ENCODE data around the gene REST.
A peak's percentile ranks its signal among the peaks of the same experiment; 100 is the strongest.
"Not testable (repeated sequence)": the region's sequence is repeated elsewhere in the genome, so short reads cannot be mapped to it uniquely, and the experiment has no call there.

The REST gene

DNA sequence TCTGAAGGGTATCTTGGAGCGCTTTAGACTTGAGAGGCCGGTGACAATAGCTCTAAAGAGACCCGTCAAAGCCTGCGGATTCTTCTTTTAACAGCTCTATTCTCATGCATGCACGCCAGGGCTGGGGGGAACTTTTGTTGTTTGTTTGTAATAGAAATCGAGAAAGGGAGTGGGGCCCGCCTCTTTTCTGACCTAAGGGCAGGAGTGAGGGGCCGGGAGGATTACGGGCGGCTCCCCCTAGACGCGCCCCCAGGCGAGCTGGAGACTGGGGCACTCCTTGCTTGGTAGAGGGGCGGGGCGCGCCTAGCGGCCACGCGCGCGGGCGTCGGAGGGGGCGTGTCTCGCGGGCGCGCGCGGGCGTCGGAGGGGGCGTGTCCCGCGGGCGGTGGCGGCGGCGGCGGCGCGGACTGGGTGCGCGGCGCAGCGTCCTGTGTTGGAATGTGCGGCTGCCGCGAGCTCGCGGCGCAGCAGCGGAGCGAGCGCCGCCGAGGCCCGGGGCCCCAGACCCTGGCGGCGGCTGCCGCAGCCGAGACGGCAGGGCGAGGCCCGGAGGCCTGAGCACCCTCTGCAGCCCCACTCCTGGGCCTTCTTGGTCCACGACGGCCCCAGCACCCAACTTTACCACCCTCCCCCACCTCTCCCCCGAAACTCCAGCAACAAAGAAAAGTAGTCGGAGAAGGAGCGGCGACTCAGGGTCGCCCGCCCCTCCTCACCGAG lies at the start of gene REST:
TSS of gene REST (plus strand) at position 412 of the 717 bp plus-strand sequence. CDS start 2,739 bp downstream, outside the sequence.
- DNase-seq: peak; percentile 82

DNA sequence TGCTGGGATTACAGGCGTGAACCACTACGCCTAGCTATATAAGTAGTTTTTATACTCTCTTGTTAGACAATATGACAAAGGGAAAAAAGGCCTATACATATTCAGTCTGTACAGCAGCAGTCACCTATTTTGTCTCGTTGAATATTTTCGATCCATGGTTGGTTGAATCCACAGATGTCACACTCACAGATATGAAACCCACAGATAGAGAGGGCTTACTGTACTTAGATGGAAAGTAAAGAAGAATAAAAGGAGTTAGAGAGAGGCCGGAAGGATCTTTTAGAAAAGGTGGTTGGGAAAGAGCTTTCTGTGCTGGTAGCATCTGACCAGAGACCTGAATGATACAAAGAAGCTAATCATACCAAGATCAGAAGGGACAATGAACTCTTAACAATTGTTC lies 47.9 kb upstream of the REST start:
- DNase-seq: no peak

DNA sequence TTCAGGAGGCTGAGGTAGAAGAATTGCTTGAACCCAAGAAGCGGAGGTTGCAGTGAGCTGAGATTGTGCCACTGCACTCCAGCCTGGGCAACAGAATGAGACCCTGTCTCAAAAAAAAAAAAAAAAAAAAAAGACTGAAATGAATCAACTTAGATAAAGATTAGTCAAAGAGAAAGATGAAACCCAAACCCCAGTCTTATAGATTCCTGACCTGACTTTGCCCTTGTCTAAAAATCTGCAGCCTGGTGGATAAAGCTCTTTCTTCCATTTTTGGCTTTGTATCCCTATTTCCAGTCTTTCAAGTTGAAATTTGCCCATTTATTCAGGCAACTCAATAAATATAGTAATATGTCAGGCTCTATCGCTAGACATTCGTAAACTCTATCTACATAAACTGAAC lies 46.9 kb upstream of the REST start:
- DNase-seq: no peak

DNA sequence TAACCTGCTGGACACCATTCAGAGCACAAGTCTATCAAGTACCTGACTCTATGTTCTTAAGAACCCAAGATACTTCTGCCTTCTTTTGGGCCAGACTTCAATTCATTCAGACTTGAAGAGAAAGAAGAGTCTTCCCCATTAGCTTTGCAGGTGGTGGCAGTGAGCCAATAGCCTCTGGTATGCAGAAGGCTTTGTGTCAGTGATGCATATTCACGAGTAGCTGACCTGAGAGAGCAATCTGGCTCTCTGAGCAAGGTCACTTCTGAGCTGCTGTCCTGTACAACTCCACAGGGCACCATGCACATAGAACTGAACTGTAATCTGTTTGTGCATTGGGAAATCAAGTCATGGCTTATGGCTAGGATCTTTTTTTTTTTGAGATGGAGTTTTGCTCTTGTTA lies 46.3 kb upstream of the REST start:
- DNase-seq: peak; percentile 21

DNA sequence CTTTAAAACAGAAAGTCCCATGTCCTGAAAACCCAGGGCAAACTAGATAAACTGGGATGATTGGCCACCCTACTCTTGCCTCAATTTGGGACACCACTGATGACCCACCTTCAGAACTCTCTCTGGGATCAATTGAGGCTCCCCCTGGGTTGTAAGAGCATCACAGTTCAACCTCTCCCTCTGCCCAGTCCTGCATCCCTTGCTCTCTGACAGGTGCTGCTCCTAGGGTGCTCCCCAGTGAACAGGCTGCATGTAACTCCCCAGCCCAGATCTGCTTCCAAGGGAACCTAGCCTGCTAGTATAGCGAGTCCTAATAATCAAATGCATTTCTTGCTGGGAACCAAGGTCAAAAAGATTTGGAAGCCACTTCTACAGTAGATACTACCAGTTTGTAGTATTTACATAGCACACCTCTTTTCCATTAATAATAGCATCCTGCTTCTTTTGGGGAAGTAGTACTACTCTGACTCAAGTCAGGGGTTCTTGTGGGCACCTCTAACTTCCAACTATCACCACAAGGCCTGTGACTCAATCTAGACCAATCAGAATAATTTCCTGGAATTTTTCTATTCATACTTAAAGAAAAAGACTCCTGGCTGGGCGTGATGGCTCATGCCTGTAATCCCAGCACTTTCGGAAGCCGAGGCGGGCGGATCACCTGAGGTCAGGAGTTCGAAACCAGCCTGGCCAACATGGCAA lies 44.1 kb upstream of the REST start:
- DNase-seq: peak; percentile 42

DNA sequence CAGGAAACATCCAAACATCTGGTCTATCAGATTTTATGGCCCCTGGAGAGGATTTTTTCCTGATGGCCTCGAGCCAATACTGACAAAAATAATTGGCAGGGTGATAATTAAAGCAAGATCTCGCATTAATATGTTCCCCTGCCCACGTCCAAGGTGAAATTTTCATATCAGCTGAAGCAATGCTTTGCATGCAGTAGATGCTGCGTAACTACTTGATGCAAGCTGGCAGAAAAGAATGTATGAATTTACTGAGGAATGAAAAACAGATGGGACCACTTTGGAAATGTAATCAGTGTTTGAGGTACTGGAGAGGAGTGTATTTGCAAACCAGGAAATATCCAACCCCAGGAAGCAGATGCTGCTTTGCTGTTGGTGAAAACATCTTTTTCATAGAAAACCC lies 36.8 kb upstream of the REST start:
- DNase-seq: no peak

GRCh38 chr4:56871371-56871866 lies 36.3 kb upstream of the REST start:
- DNase-seq: peak; percentile 27

DNA sequence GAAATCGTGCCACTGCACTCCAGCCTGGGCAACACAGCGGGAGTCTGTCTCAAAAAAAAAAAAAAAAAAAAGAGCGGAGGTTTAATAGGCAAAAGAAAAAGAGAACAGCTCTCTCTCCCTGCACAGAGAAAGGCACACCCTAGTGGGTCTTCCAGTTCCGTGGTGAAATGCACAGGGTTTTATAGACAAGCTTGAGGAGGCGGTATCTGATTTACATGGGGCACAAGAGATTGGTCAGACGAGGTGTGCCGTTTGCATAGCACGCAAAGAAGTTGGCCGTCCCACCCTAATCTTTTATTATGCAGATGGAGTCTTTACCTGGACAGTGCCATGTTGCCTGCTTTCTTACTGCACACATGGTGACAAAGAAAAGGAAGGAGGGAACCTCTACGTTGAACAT lies 33.5 kb upstream of the REST start:
- no peak for DNase-seq

GRCh38 chr4:56874923-56875322 lies 32.8 kb upstream of the REST start:
- DNase-seq: no peak

- no peak for DNase-seq
Observed at GRCh38 chr4:56876264-56876663, 31.4 kb upstream of the REST start.

DNA sequence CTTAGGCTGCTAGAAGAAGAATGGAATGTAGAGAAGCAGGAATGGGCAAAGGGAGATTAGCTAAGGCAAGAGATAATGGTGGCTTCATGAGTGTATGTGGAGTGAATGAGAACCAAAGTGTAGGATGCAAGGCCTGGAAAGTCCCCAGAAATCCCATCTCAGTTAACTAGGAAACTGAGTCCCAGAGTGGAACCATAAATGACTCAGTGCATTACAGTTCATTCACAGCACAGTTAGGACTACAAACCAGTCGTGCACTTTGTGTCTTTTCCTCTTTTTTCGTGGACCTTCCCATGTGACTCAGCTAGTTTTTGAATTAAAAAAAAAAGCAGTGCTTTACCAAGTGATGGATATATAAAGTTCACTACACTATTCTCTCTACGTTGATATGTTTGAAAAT lies 27.7 kb upstream of the REST start:
- DNase-seq: no peak

GRCh38 chr4:56880572-56880971 lies 27.1 kb upstream of the REST start:
- DNase-seq: peak; percentile 27

DNA sequence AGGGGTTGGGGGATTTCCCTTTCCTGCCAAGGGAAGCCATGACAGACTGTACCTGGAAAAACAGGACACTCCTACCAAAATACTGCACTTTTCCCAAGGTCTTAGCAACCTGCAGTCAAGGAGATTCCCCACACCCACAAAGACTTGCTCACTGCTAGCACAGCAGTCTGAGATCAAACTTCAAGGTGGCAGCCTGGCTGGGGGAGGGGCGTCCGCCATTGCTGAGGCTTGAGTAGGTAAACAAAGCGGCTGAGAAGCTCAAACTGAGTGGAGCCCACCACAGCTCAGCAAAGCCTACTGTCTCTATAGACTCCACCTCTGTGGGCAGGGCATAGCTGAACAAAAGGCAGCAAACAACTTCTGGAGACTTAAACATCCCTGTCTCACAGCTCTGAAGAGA lies 23.2 kb upstream of the REST start:
- not testable (repeated sequence) for DNase-seq

DNA sequence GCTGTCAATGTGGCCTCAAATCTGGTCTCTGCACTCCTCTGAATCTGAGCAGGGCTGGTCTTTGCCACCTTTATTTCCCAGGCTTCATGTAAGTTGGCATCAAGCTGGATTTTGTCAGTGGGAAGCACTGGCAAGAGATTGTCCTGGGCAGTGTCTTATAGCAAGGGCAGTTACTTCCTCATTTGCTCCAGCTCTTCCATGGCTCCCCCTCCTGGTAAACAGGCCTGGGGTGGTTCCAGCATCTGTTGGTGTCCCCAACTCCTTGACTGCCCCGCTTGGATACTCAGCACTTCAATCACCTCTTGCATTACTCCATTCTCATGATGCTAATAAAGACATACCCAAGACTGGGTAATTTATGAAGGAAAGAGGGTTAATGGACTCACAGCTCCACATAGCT lies 15.0 kb upstream of the REST start:
- no peak for DNase-seq

GRCh38 chr4:56897842-56898241 lies 9.9 kb upstream of the REST start:
- not testable (repeated sequence) for DNase-seq

DNA sequence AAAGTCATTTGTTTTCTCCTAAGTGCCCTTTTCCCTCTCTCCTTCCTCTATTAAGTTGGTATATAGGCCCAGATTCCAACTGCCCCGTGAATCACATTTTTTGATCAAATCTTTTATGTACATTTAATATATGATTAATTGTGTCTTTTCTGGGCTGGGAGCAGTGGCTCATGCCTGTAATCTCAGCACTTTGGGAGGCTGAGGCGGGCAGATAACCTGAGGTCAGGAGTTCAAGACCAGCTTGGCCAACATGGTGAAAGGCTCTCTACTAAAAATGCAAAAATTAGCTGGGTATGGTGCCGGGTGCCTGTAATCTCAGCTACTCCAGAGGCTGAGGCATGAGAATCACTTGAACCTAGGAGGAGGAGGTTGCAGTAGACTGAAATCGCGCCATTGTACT lies 7.5 kb upstream of the REST start:
- DNase-seq: not testable (repeated sequence)

- DNase-seq: no peak
Observed at GRCh38 chr4:56902703-56903102, 5.0 kb upstream of the REST start.

- no peak for DNase-seq
Observed at GRCh38 chr4:56905796-56906195, 1.9 kb upstream of the REST start.

DNA sequence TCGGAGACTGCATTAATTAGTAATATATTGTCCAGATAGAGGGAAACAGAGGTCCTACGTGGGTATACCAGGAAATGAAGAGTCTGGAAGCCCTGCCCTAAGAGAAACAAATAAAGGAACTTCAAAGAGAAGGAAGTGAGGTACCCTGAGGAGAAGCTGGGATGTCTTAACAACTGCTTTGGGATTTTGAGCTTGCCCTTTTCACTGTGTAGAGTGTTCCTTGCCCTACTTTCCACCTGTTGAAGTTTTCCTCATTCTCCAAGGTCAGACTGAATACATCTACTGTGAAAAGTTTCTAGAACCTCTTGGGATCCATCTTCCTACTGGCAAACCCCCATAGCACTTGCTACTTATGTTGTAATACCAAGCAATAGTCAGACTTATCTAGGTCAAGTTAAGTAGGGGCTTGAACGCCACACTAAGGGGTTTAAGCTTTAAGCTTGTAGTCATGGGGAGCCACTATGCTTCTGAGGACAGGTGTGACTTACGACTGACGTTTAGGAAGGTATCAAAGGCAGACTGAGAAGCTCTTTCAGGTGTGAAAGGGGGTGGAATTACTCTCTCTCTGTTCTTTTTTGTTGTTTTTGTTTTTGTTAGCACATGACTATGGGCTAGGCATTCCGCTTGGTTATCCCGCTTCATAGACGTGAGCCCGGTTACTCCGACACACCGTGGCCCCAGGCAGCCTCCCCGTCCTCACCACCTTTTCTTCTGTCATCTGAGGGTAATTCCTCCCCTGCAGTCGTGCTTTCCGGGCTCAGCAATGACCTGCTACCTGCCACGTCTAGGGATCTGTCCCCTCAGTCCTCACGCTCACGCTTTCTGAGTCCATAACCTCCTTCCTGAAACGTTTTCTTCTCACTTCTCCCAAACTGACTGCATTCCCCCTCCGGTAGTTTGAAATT lies 959 bp upstream of the REST start:
- no peak for DNase-seq

GRCh38 chr4:56908206-56909085 lies 746 bp downstream of the REST start:
- peak; percentile 66 for DNase-seq

DNA sequence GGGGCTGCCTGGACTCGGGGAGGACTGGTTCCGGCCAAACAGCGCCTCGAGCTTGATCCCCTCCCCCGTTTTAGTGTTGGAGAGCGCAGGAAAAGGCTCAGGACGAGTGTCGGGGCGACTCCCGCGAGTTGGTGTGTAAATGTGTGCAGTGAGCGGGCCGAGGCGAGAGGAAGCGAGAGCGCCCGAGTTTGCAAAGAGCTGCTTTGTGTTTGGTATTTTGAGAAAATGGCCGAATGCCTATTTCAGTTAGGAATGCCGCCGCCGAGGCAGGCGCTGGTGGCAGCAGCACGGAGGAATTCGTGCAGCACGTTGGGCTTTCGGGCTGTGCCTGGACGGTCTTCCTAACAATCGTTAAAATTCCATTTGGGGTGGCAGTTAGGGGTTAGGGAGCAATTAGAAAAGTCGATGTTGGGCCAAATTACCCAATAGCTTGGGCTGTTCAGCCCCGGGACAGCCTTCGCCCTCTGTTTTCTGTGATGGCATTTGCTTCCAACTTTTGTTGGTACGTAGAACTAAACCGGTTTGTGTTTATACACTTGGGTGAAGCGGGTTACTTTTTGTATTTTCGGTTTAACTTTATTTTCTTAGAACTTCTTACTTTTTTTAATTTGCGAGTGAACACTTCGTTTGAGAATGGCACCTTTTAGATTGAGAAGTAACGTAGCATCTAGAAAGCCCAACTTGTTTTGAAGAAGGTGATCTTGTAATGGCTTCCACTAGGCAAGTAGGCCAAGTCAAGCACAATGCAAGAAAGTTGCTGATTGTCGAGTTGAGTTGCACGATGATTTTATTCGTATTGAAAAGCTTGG lies 1.6 kb downstream of the REST start:
- peak; percentile 68 for DNase-seq
